ENCODE results near the gene AKAP8.

GRCh38 chr19:15374105-15374651 is 5.4 kb downstream of the AKAP8 start:
- no peak for TF ChIP-seq POLR2A (IDR thresholded peaks at IDR 0.05; ENCODE audit: low read depth, low read length)
- no peak for TF ChIP-seq POLR2AphosphoS5 (IDR thresholded peaks at IDR 0.05; ENCODE audit: low read depth, low read length)
